Measurements from ENCODE around the gene TACR2. TPM values are rescaled to one million over a fixed set of nuclear protein-coding genes. Genes with fewer than 3 reads are reported as not detected.
A peak's percentile ranks its signal among the peaks of the same experiment; 100 is the strongest.

TACR2 gene
- polyA plus RNA-seq, 1 experiment, result not detected

DNA sequence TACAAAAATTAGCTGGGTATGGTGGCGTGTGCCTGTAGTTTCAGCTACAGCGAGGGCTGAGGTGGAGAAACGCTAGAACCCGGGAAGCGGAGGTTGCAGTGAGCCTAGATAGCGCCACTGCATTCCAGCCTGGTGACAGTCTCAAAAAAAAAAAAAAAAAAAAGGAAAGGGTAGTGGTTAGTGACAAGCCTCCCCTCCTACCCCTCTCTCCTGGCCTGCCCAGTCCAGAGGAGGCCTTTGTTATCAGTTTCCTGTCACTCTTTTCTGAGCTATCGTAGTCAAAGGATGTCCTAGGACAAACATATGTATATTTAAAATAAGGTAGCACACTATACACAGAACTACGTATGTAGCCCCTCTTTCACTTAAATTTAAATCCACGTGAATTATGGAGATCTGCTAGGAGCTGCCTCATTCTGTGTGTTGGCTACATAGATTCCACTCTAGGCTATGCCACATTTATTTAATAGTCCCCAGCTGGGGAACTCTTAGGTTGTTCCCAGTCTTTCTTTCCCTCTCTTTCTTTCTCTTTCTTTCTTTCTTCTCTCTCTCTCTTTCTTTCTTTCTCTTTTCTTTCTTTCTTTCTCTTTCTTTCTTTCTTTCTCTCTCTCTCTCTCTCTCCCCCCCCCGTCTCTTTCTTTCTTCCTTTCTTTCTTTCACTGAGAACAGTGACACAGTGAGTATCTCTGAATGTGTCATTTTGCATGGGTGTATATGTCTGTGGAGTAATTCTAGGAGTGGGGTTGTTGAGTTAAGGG, 38.5 kb upstream of the TACR2 start:
- Histone ChIP-seq H3K27me3 (ENCODE audit: control insufficient read depth, insufficient read depth, low read length) (peaks cover 19% of the 10 kb centered on the region), H3K9me3 (ENCODE audit: control insufficient read depth, insufficient read depth, low read length) (no peaks in the 10 kb centered on the region; the same call in 1 of the 2 replicates), H3K4me3 (ENCODE audit: low read depth, low read length) (no peak overlapping the region), H3K27ac (ENCODE audit: low read depth, low read length) (no peak overlapping the region)
- ChIA-PET CTCF (interaction anchor here (0.5 to 1.0 kb wide), 4 partner anchors 25 to 61 kb away, joined by 3 to 6 read pairs (median 4); no protein-coding TSS in a partner anchor), POLR2A (no interaction called here)
- DNase-seq (ENCODE audit: low read depth, low spot score), result no peak
- TF ChIP-seq, protein P1, sequence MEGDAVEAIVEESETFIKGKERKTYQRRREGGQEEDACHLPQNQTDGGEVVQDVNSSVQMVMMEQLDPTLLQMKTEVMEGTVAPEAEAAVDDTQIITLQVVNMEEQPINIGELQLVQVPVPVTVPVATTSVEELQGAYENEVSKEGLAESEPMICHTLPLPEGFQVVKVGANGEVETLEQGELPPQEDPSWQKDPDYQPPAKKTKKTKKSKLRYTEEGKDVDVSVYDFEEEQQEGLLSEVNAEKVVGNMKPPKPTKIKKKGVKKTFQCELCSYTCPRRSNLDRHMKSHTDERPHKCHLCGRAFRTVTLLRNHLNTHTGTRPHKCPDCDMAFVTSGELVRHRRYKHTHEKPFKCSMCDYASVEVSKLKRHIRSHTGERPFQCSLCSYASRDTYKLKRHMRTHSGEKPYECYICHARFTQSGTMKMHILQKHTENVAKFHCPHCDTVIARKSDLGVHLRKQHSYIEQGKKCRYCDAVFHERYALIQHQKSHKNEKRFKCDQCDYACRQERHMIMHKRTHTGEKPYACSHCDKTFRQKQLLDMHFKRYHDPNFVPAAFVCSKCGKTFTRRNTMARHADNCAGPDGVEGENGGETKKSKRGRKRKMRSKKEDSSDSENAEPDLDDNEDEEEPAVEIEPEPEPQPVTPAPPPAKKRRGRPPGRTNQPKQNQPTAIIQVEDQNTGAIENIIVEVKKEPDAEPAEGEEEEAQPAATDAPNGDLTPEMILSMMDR (IDR thresholded peaks at IDR 0.05; ENCODE audit: low read depth, low read length), result no peak

DNA sequence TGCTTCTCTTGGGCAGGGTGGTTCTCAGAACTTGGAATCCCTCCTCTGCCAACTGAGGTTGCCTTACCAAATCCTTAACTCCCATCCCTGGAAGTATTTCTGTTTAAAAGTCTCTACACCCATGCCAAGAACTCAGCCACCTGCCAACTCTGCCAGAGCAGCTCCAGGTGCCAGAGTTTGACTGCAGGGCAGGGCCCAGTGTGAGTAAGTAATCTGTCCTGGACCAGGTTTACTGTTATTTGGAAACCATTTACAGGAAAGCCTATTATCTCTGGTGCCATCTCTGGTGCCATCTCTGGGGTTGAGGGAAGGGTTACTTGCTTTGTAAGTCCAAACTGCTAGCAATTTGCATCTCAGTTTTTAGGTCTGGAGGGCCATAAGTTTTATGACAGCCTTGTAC, 37.1 kb upstream of the TACR2 start:
- ChIA-PET POLR2A (no interaction called here), CTCF (no interaction called here)
- no peak for DNase-seq (ENCODE audit: low read depth, low spot score)
- H3K9me3 ChIP-seq (ENCODE audit: control insufficient read depth, insufficient read depth, low read length), result no peaks in the 10 kb centered on the region; the same call in 1 of the 2 replicates
- peaks cover 19% of the 10 kb centered on the region for H3K27me3 ChIP-seq (ENCODE audit: control insufficient read depth, insufficient read depth, low read length)
- no peak overlapping the region for H3K4me3 ChIP-seq (ENCODE audit: low read depth, low read length)
- TF ChIP-seq, protein P1 (IDR thresholded peaks at IDR 0.05; ENCODE audit: low read depth, low read length), result no peak
- H3K27ac ChIP-seq (ENCODE audit: low read depth, low read length), result no peak overlapping the region

DNA sequence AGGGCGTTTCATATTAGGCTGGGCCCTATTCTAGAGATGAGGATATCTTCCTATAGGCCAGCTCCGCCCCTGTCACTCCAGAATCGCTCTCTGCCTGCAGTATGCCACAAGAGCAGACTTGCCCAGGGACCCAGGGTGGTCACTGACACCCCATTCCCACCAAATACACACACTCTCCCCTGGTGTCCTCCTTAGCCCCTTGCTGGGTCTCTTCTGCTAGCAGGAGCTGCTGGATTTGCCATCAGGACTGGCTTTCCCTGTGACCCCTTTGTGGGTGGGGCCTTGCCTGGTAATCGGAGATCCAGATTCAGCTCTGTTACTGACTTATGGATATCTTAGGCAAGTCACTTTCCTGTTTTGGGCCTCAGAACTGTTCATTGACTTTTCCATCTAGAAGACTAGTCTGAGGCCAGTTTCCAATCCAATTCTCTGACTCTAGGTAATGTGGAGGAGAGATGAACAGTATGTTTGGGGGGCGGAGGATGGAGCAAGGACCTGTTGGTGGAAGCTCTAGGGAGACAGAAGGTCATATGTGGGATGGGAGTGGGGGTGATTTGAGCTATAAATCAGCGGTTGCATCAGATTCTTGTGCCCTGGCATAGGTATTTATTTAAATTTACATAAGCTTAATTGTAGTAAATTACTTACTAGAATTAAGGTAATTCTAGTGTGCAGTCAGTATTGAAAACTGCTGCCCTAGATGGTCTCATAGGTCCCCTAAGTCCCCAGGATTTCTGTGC, 36.1 kb upstream of the TACR2 start:
- TF ChIP-seq, protein P1 (IDR thresholded peaks at IDR 0.05; ENCODE audit: low read depth, low read length), result no peak
- CTCF ChIA-PET, result interaction anchor here (0.5 kb wide), 1 partner anchor 26 kb away, joined by 3 read pairs; no protein-coding TSS in a partner anchor
- POLR2A ChIA-PET, result no interaction called here

DNA sequence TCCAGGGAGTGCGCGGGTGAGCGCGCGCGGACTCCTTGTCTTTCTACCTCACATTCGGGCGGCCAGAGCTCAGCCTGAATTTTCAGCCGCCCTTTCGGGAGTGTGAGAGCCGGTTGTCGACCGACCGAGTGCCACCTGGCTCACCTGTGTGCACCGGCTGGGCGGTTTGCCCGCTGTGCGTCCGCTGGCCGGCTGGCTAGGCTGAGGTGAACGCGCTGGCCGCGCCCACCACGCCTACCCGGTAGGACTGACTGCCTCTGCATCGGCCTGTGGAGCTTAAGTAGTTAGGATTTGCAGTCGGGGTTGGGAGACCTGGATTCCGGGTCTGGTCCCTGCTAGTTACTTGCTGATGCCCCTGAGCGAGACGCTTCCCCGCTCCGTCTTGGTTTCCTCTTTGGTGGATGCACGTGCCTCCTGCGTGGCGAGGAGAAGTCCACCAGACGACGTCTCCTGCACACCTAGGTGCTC, 35.1 kb upstream of the TACR2 start:
- ChIA-PET POLR2A (no interaction called here), CTCF (interaction anchor here (0.6 kb wide), 1 partner anchor 24 kb away, joined by 3 read pairs; no protein-coding TSS in a partner anchor)
- no peak for DNase-seq (ENCODE audit: low read depth, low spot score)
- TF ChIP-seq, protein P1 (IDR thresholded peaks at IDR 0.05; ENCODE audit: low read depth, low read length), result no peak
- H3K4me3 ChIP-seq (ENCODE audit: low read depth, low read length), result peak overlapping the region; percentile 50
- no peak overlapping the region for H3K27ac ChIP-seq (ENCODE audit: low read depth, low read length)
- H3K27me3 ChIP-seq (ENCODE audit: control insufficient read depth, insufficient read depth, low read length), result peaks cover 19% of the 10 kb centered on the region
- H3K9me3 ChIP-seq (ENCODE audit: control insufficient read depth, insufficient read depth, low read length), result no peaks in the 10 kb centered on the region; the same call in 1 of the 2 replicates

More for the DNA sequence above, 36.1 kb upstream of the TACR2 start:
- no peaks in the 10 kb centered on the region; the same call in 1 of the 2 replicates for H3K9me3 ChIP-seq (ENCODE audit: control insufficient read depth, insufficient read depth, low read length)
- H3K27me3 ChIP-seq (ENCODE audit: control insufficient read depth, insufficient read depth, low read length), result peaks cover 19% of the 10 kb centered on the region
- H3K4me3 ChIP-seq (ENCODE audit: low read depth, low read length), result no peak overlapping the region
- no peak overlapping the region for H3K27ac ChIP-seq (ENCODE audit: low read depth, low read length)
- DNase-seq (ENCODE audit: low read depth, low spot score), result no peak
